HCT116 (cell line): Measurements from ENCODE around the gene CTNNA2. TPM values are rescaled to one million over a fixed set of nuclear protein-coding genes. Genes with fewer than 3 reads are reported as not detected.

Source experiments
- ATAC-seq: fragments of 200-7000 bp; cut with Tn5 transposase; 2 replicates; pipeline ENCODE4 v1.9.1; 2020; ENCODE audit warnings: mild to moderate bottlenecking, moderate library complexity
- BruUV-seq: library from RNA; stranded (reverse); fragments of 400-500 nt; replicated peaks from 2 replicates; lab custom pipeline; 2021; lab: Mats Ljungman, UMichigan
- CTCF ChIA-PET: fragments of 300-600 bp; sonication (Branson Sonifier 250); formaldehyde crosslinking; loops from one replicate; lab custom pipeline; 2021; ENCODE audit warnings: antibody characterized with exemption; lab: Charles Lee
- POLR2A ChIA-PET: fragments of 300-600, 350-600 bp; sonication (Branson Sonifier 250); formaldehyde crosslinking; loops from one replicate; lab custom pipeline; 2021; ENCODE audit warnings: antibody characterized with exemption; lab: Charles Lee
- RAD21 ChIA-PET, 2 experiments: fragments of 300-600 bp; sonication (Branson Sonifier 250); formaldehyde crosslinking; loops; one replicate each; lab custom pipeline; 2023; ENCODE audit warnings: low total read pairs in 2 of 2; ENCODE audit not compliant: uncharacterized antibody in 2 of 2, unreplicated experiment in 2 of 2, low non-redundant PET in 1 of 2; lab: Charles Lee
- DNase-seq: peaks from one replicate; pipeline ENCODE4 v3.0.0-alpha.2; 2010; ENCODE audit warnings: low read depth, low spot score
- H2AFZ ChIP-seq: fragments of 200-600 bp; shearing (Covaris generic), sonication (generic); 2 replicates; pipeline ENCODE4 v1.6.1; 2017; ENCODE audit warnings: low read depth, mixed run types, mixed read lengths, antibody characterized with exemption, low read length; ENCODE audit not compliant: poor library complexity, severe bottlenecking
- H3K27ac ChIP-seq: 2 replicates; pipeline ENCODE4 v1.5.1; 2012; ENCODE audit warnings: low read depth, low read length
- H3K27me3 ChIP-seq: fragments of 200-600 bp; sonication (generic); 2 replicates; pipeline ENCODE4 v1.6.1; 2016; ENCODE audit warnings: mixed run types, low read length, mixed read lengths; ENCODE audit not compliant: insufficient read depth
- H3K36me3 ChIP-seq, 2 experiments: fragments of 200-500 bp in 1 of 2; fragments of 200-600 bp in 1 of 2; sonication (Bioruptor generic) in 1 of 2; sonication (generic) in 1 of 2; 2 replicates each; pipeline versions ENCODE4 v1.5.1 to v1.6.1; 2014 to 2016; ENCODE audit warnings: low read length in 2 of 2, inconsistent platforms in 1 of 2, mixed read lengths in 1 of 2, mixed run types in 1 of 2; ENCODE audit not compliant: insufficient read depth in 2 of 2, control insufficient read depth in 1 of 2
- H3K4me1 ChIP-seq, 2 experiments: fragments of 200-600 bp in 1 of 2; sonication (generic) in 1 of 2; 2 replicates each; pipeline versions ENCODE4 v1.5.1 to v1.6.1; 2012 to 2017; ENCODE audit warnings: low read length in 2 of 2, inconsistent platforms in 1 of 2, mild to moderate bottlenecking in 1 of 2, mixed read lengths in 1 of 2, mixed run types in 1 of 2, moderate library complexity in 1 of 2; ENCODE audit not compliant: insufficient read depth in 2 of 2, control insufficient read depth in 1 of 2
- H3K4me2 ChIP-seq: fragments of 200-600 bp; sonication (generic); 2 replicates; pipeline ENCODE4 v1.6.1; 2017; ENCODE audit warnings: mixed run types, low read length, mixed read lengths
- H3K4me3 ChIP-seq, 2 experiments: fragments of 200-600 bp in 1 of 2; sonication (generic) in 1 of 2; replicated peaks in 1 of 2; 2 replicates each; pipeline ENCODE4 v1.5.1; 2011 to 2016; ENCODE audit warnings: low read length in 2 of 2, control low read depth in 1 of 2, low read depth in 1 of 2, mild to moderate bottlenecking in 1 of 2, mixed read lengths in 1 of 2, mixed run types in 1 of 2
- H3K79me2 ChIP-seq: fragments of 200-600 bp; sonication (generic); 2 replicates; pipeline ENCODE4 v1.6.1; 2017; ENCODE audit warnings: mild to moderate bottlenecking, mixed run types, low read length, moderate library complexity, mixed read lengths; ENCODE audit not compliant: insufficient read depth
- H3K9ac ChIP-seq: fragments of 200-600 bp; sonication (generic); 2 replicates; pipeline ENCODE4 v1.6.1; 2016; ENCODE audit warnings: low read length, mixed read lengths
- H3K9me2 ChIP-seq: fragments of 200-600 bp; sonication (generic), shearing (Covaris generic); 2 replicates; pipeline ENCODE4 v1.6.1; 2017; ENCODE audit warnings: mixed run types, mild to moderate bottlenecking, moderate library complexity; ENCODE audit not compliant: insufficient read depth
- H3K9me3 ChIP-seq, 2 experiments: fragments of 200-500 bp in 1 of 2; fragments of 200-600 bp in 1 of 2; sonication (Bioruptor generic) in 1 of 2; sonication (generic) in 1 of 2; 2 replicates each; pipeline ENCODE4 v1.6.1; 2014 to 2017; ENCODE audit warnings: low read length in 2 of 2, mixed read lengths in 2 of 2, inconsistent platforms in 1 of 2, low read depth in 1 of 2, mild to moderate bottlenecking in 1 of 2, mixed run types in 1 of 2, moderate library complexity in 1 of 2; ENCODE audit not compliant: control insufficient read depth in 1 of 2, insufficient read depth in 1 of 2
- H4K20me1 ChIP-seq: fragments of 200-600 bp; sonication (generic), shearing (Covaris generic); 2 replicates; pipeline ENCODE4 v1.6.1; 2017; ENCODE audit warnings: mixed run types, mild to moderate bottlenecking, moderate library complexity; ENCODE audit not compliant: insufficient read depth
- CTCF ChIP-seq, 3 experiments: fragments of 200-600 bp in 1 of 3; sonication (generic) in 1 of 3; IDR thresholded peaks in 2 of 3; conservative IDR thresholded peaks in 1 of 3; 2 replicates each; pipeline ENCODE4 v1.5.1; 2012 to 2017; ENCODE audit warnings: low read depth in 2 of 3, low read length in 2 of 3, antibody characterized with exemption in 1 of 3, borderline replicate concordance in 1 of 3, control low read depth in 1 of 3, mild to moderate bottlenecking in 1 of 3, mixed read lengths in 1 of 3, mixed run types in 1 of 3, moderate library complexity in 1 of 3; ENCODE audit not compliant: insufficient read depth in 1 of 3
- EGR1 ChIP-seq: IDR thresholded peaks from 2 replicates; pipeline ENCODE4 v1.6.1; 2012; ENCODE audit warnings: low read depth
- EZH2phosphoT487 ChIP-seq: fragments of 200-600 bp; IDR thresholded peaks from 2 replicates; pipeline ENCODE4 v1.6.1; 2018; ENCODE audit warnings: antibody characterized with exemption, borderline replicate concordance
- MAX ChIP-seq: IDR thresholded peaks from 2 replicates; pipeline ENCODE4 v1.6.1; 2012
- POLR2A ChIP-seq: IDR thresholded peaks from 2 replicates; pipeline ENCODE4 v1.7.0; 2011; ENCODE audit warnings: borderline replicate concordance; ENCODE audit not compliant: insufficient read depth, insufficient read length; ENCODE audit errors: extremely low read depth
- POLR2AphosphoS5 ChIP-seq: IDR thresholded peaks from 2 replicates; pipeline ENCODE4 v1.6.1; 2011; ENCODE audit warnings: mild to moderate bottlenecking, low read depth, low read length, moderate library complexity
- RAD21 ChIP-seq: IDR thresholded peaks from 2 replicates; pipeline ENCODE4 v1.6.1; 2012; ENCODE audit warnings: low read depth, mild to moderate bottlenecking
- SRF ChIP-seq: IDR thresholded peaks from 2 replicates; pipeline ENCODE4 v1.6.1; 2012; ENCODE audit warnings: low read depth
- ZFX ChIP-seq: fragments of 450-650 bp; IDR thresholded peaks from 2 replicates; pipeline ENCODE4 v1.6.1; 2017
- ZNF274 ChIP-seq: fragments of 200-500 bp; sonication (Bioruptor generic); IDR thresholded peaks from 2 replicates; pipeline ENCODE4 v1.6.1; 2014; ENCODE audit warnings: mild to moderate bottlenecking, low read depth, low read length, inconsistent platforms
- intact Hi-C: fragments of 100-400 bp; cut with micrococcal nuclease; formaldehyde crosslinking; loops from 2 replicates; pipeline ENCODE4 v1.10.0; 2022
- total RNA-seq: library from RNA; stranded (reverse); gene quantifications from one replicate; pipeline ENCODE4 v1.2.1, GENCODE V29; 2021; ENCODE audit not compliant: unreplicated experiment

CTNNA2 gene
- total RNA-seq, 1 experiment from 2014 or later = not detected

GRCh38 chr2:80040226-80040625 lies 527.4 kb downstream of the CTNNA2 start:
- Histone ChIP-seq H3K4me3 (no peak overlapping the region), H3K79me2 (no peaks in the 10 kb centered on the region), H3K27me3 (no peaks in the 10 kb centered on the region)
- RAD21 ChIA-PET = no interaction called here
- no peak for TF ChIP-seq SRF
- TF ChIP-seq EZH2phosphoT487 = no peak
- TF ChIP-seq POLR2A = no peak
- no peak for TF ChIP-seq EGR1
- TF ChIP-seq MAX = no peak
- TF ChIP-seq POLR2AphosphoS5 = no peak
- no peak for TF ChIP-seq CTCF (IDR thresholded peaks at IDR 0.05 in 2 of 3, conservative IDR thresholded peaks at IDR 0.05 in 1 of 3; ENCODE audit: borderline replicate concordance in 1 of 3, insufficient read depth in 1 of 3, low read depth in 2 of 3, low read length in 2 of 3)
- TF ChIP-seq ZNF274 = no peak
- no peak for TF ChIP-seq ZFX
- no peak for TF ChIP-seq RAD21
- TF ChIP-seq, all 23 proteins: peak for 0
- peaks cover 7 to 10% of the 10 kb centered on the region in 2 experiments; a peak in 3 of 4 replicates for H3K9me3 ChIP-seq
- no peak overlapping the region for H3K9ac ChIP-seq
- DNase-seq = no peak
- no peaks in the 10 kb centered on the region for H3K4me1 ChIP-seq
- CTCF ChIA-PET = no interaction called here
- H3K9me2 ChIP-seq = no peaks in the 10 kb centered on the region
- H2AFZ ChIP-seq = no peak overlapping the region
- POLR2A ChIA-PET = no interaction called here
- no peaks in the 10 kb centered on the region for H4K20me1 ChIP-seq
- no peak for ATAC-seq
- H3K36me3 ChIP-seq = no peaks in the 10 kb centered on the region
- intact Hi-C loops = no loop called here
- no TSS peak for BruUV-seq
- no peak overlapping the region for H3K27ac ChIP-seq
- H3K4me2 ChIP-seq = no peak overlapping the region
